SU-DHL-6 (cell line): Measurements from ENCODE around the gene IPO8.

Source experiments
- CTCF ChIP-seq: fragments of 200-600 bp; sonication (generic); IDR thresholded peaks from one replicate; pipeline ENCODE4 v1.5.1; 2017; ENCODE audit warnings: antibody characterized with exemption, mild to moderate bottlenecking, low read length, moderate library complexity; ENCODE audit not compliant: insufficient read depth, poor library complexity, severe bottlenecking
- EZH2phosphoT487 ChIP-seq: fragments of 200-600 bp; sonication (generic), shearing (Covaris generic); conservative IDR thresholded peaks from 2 replicates; pipeline ENCODE4 v1.6.1; 2018; ENCODE audit warnings: mild to moderate bottlenecking, antibody characterized with exemption, low read length, moderate library complexity, mixed read lengths

DNA sequence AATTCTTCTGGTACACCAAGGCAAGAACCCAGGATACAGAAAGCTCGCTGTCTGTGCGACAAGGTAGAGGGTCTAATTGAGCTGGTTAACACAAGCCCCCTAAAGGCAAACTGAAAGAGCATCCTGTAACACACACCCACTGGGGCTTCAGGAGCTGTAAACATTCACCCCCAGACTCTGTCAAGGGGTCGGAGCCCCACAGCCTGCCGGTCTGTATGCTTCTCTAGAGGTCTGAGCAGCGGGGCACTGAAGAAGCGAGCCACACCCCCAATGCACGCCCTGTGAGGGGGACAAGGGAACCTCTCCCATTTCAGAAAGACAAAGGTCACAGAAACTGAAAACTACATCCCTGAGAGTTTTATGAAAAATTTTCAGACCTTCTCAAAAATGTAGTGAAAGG lies 1.3 kb upstream of the IPO8 start:
- TF ChIP-seq CTCF, result no peak
- TF ChIP-seq EZH2phosphoT487, result no peak
